Duodenal mucosa (tissue), 2 donors: Measurements from ENCODE around the gene COL6A5.

ENCODE experiments used
- H3K27ac ChIP-seq: one replicate; pipeline ENCODE4 v1.7.0; 2013; ENCODE audit warnings: low read depth, low read length
- H3K27me3 ChIP-seq, 2 donors: one replicate each; pipeline ENCODE4 v1.7.0; 2013; ENCODE audit warnings: low read length in 2 of 2, control low read depth in 1 of 2; ENCODE audit not compliant: insufficient read depth in 2 of 2, control insufficient read depth in 1 of 2
- H3K36me3 ChIP-seq, 2 donors: one replicate each; pipeline ENCODE4 v1.7.0; 2013; ENCODE audit warnings: low read length in 2 of 2, control low read depth in 1 of 2; ENCODE audit not compliant: insufficient read depth in 2 of 2, control insufficient read depth in 1 of 2
- H3K4me1 ChIP-seq, 2 donors: one replicate each; pipeline ENCODE4 v1.7.0; 2013; ENCODE audit warnings: low read length in 2 of 2, control low read depth in 1 of 2; ENCODE audit not compliant: insufficient read depth in 2 of 2, control insufficient read depth in 1 of 2
- H3K4me3 ChIP-seq, 2 donors: one replicate each; pipeline ENCODE4 v1.7.0; 2013; ENCODE audit warnings: low read length in 2 of 2, low read depth in 1 of 2
- H3K9ac ChIP-seq, 2 donors: one replicate each; pipeline ENCODE4 v1.7.0; 2013; ENCODE audit warnings: low read length in 2 of 2, low read depth in 1 of 2
- H3K9me3 ChIP-seq, 2 donors: one replicate each; pipeline ENCODE4 v1.7.0; 2013; ENCODE audit warnings: low read length in 2 of 2, control low read depth in 1 of 2; ENCODE audit not compliant: control insufficient read depth in 1 of 2

The COL6A5 gene

GRCh38 chr3:130506031-130506430 is 160.6 kb downstream of the COL6A5 start:
- H3K4me3 ChIP-seq, result no peak overlapping the region
- H3K9me3 ChIP-seq, result no peaks in the 10 kb centered on the region
- no peak overlapping the region for H3K27ac ChIP-seq
- H3K36me3 ChIP-seq, result no peaks in the 10 kb centered on the region
- H3K9ac ChIP-seq, result no peak overlapping the region
- no peaks in the 10 kb centered on the region for H3K27me3 ChIP-seq
- no peaks in the 10 kb centered on the region for H3K4me1 ChIP-seq

GRCh38 chr3:130507746-130508145 is 162.3 kb downstream of the COL6A5 start:
- Histone ChIP-seq H3K9me3 (no peaks in the 10 kb centered on the region), H3K4me1 (no peaks in the 10 kb centered on the region), H3K27ac (no peak overlapping the region), H3K36me3 (no peaks in the 10 kb centered on the region), H3K9ac (no peak overlapping the region), H3K4me3 (no peak overlapping the region), H3K27me3 (no peaks in the 10 kb centered on the region)

DNA sequence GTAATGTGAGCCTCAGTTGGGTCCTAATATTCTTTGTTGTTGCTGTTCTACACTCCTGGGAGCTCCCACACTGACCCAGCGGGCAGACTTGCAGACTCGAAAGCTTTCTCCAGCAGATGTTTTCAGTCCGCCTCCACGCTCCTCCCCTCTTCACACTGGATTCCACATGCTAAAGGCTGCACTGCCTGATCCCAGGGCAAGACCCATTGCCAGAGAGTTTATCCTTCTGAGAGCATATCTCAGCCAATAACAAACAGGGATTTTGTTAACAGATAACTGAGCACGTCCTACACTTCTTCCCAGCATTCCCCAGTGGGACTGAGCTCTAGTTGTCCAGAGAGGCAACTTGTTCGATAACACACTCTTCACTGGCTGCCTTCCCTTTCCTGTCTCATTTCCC is 163.5 kb downstream of the COL6A5 start:
- Histone ChIP-seq H3K27ac (no peak overlapping the region), H3K27me3 (no peaks in the 10 kb centered on the region), H3K4me3 (no peak overlapping the region), H3K4me1 (no peaks in the 10 kb centered on the region), H3K9me3 (no peaks in the 10 kb centered on the region), H3K9ac (no peak overlapping the region), H3K36me3 (no peaks in the 10 kb centered on the region)

DNA sequence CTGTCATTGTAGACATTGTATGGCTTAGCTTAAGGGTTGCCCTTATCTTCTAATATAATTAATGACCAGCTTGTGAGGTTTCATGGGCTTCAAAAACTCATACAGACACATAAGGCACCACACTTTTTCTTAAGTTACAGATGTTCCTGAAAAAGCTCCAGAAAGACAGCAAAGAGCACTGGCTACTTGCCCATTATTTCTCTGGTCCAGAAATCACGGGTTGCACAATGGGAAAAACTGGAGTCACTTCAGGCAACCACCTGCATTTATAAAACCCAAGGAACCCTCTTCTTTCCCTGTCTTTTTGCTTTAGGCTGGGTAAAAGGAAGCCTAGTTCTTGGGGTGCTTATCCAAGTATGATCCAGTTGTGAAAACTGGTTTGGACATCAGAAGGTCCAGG is 169.2 kb downstream of the COL6A5 start:
- no peak overlapping the region for H3K4me3 ChIP-seq
- H3K9me3 ChIP-seq, result no peaks in the 10 kb centered on the region
- no peak overlapping the region for H3K9ac ChIP-seq
- no peaks in the 10 kb centered on the region for H3K4me1 ChIP-seq
- H3K27me3 ChIP-seq, result peaks cover 3 to 20% of the 10 kb centered on the region in 2 donors
- no peaks in the 10 kb centered on the region for H3K36me3 ChIP-seq
- H3K27ac ChIP-seq, result no peak overlapping the region

GRCh38 chr3:130515755-130516154 is 170.3 kb downstream of the COL6A5 start:
- H3K9me3 ChIP-seq, result no peaks in the 10 kb centered on the region
- no peaks in the 10 kb centered on the region for H3K4me1 ChIP-seq
- no peak overlapping the region for H3K27ac ChIP-seq
- H3K36me3 ChIP-seq, result no peaks in the 10 kb centered on the region
- H3K4me3 ChIP-seq, result no peak overlapping the region
- peaks cover 3 to 20% of the 10 kb centered on the region in 2 donors for H3K27me3 ChIP-seq
- H3K9ac ChIP-seq, result no peak overlapping the region

GRCh38 chr3:130516645-130517512 is 171.4 kb downstream of the COL6A5 start, which contains the start of gene COL6A6:
Gene COL6A6, plus strand, starts transcription at chr3:130517177. Its CDS starts 43,188 bp downstream, at chr3:130560365.
- Histone ChIP-seq H3K36me3 (no peaks in the 10 kb centered on the region), H3K9me3 (no peaks in the 10 kb centered on the region), H3K4me1 (no peaks in the 10 kb centered on the region), H3K27ac (no peak within 1 kb of the TSS), H3K4me3 (no peak within 1 kb of the TSS), H3K9ac (no peak within 1 kb of the TSS), H3K27me3 (peaks cover 3 to 20% of the 10 kb centered on the region in 2 donors)

DNA sequence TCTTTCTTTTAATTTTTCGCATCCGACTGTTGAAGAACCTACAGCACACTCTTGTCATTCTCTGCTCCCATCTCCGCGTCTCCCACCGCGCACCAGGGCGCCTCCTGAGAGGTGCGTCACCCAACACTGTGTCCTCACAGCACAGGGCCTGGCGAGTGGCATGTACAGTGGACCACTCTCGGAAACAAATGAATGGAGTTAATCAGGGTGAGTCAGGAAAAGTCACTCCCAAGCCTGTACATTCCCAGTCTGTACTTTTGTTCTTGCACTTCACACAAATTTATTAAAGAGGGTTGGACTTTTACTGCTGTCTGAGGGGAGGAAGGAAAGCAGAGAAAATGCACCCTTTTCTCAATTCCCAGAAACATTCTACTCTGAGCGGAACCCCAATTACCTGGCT is 172.1 kb downstream of the COL6A5 start:
- Histone ChIP-seq H3K4me1 (no peaks in the 10 kb centered on the region), H3K9me3 (no peaks in the 10 kb centered on the region), H3K4me3 (no peak overlapping the region), H3K27me3 (peaks cover 3 to 20% of the 10 kb centered on the region in 2 donors), H3K9ac (no peak overlapping the region), H3K27ac (no peak overlapping the region), H3K36me3 (no peaks in the 10 kb centered on the region)

DNA sequence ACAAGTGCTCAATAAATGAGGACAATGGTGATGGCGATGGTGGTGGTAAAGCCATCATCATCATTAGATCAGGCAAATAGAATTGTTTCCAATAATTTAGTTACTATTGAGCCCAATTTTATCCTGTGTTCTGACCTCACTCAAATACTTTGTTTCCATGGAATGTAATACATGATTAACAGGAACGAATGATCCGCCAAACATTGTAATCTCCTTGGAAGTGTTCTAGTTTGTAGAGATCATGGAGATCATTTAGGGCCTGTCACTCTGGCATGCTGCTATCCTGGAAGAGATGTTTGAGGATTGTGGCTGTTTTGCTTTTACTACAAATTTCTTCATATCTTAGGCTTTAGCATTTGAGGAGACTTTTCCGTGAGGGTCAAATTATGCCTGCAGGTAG is 174.3 kb downstream of the COL6A5 start:
- no peaks in the 10 kb centered on the region for H3K9me3 ChIP-seq
- no peaks in the 10 kb centered on the region for H3K36me3 ChIP-seq
- H3K9ac ChIP-seq, result no peak overlapping the region
- H3K27ac ChIP-seq, result no peak overlapping the region
- H3K27me3 ChIP-seq, result peaks cover 3 to 20% of the 10 kb centered on the region in 2 donors
- no peaks in the 10 kb centered on the region for H3K4me1 ChIP-seq
- H3K4me3 ChIP-seq, result no peak overlapping the region

DNA sequence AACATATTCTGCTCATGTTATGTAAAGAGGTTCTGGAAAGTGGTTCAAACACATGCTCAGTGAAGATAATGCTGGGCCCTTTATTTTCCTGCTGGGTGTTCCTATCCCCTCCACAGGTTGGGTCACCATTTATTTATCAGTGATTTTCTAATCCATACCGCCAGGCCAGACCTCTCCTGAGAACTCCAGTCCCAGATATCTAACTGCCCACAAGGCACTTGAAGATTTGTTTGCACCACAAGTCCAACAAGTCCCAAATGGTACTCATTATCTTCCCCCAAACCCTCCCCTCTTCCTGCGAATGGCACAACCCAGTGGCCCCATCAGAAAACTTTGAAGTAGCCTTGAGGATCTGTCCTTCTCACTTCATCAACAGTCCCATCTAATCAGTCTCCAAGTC is 176.9 kb downstream of the COL6A5 start:
- no peak overlapping the region for H3K9ac ChIP-seq
- peaks cover 0 to 7% of the 10 kb centered on the region in 2 donors for H3K27me3 ChIP-seq
- no peak overlapping the region for H3K4me3 ChIP-seq
- no peaks in the 10 kb centered on the region for H3K9me3 ChIP-seq
- no peak overlapping the region for H3K27ac ChIP-seq
- no peaks in the 10 kb centered on the region for H3K36me3 ChIP-seq
- no peaks in the 10 kb centered on the region for H3K4me1 ChIP-seq

DNA sequence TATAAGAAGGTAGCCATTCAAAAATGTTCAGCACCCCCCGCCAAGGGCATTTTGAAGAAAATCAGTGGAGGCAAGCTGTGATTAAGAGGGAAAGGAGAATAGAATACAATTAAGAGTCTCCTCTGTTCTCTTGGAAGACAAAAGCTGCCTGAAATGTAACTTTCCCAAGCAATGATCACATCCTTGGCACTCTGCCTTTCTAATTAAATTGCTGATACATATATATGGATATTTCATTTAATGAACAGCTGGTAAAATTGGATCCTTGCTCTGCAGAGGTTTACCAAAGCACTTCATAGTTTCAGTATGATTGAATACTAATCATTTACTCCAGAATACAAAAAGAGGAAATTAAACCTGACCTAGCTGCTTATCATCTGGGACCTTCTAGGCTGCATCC is 182.0 kb downstream of the COL6A5 start:
- H3K4me3 ChIP-seq, result no peak overlapping the region

More for the DNA sequence above, 182.0 kb downstream of the COL6A5 start:
- Histone ChIP-seq H3K9ac (no peak overlapping the region), H3K4me1 (no peaks in the 10 kb centered on the region), H3K36me3 (no peaks in the 10 kb centered on the region), H3K27me3 (peaks cover 0 to 3% of the 10 kb centered on the region in 2 donors), H3K27ac (no peak overlapping the region), H3K9me3 (no peaks in the 10 kb centered on the region)
